Lower lobe of right lung (tissue), 2 donors: ENCODE results near the gene CELF2. TPM values are rescaled to one million over a fixed set of nuclear protein-coding genes. Genes with fewer than 3 reads are reported as not detected.

Experiments
- ATAC-seq, 2 donors: fragments of 200-7000 bp; cut with Tn5 transposase; one replicate each; pipeline ENCODE4 v1.9.1; 2020 to 2022; ENCODE audit warnings: mild to moderate bottlenecking in 2 of 2, moderate library complexity in 2 of 2
- DNase-seq: peaks from one replicate; pipeline ENCODE4 v3.0.0-alpha.2; 2020
- H3K27ac ChIP-seq: fragments of 200-600 bp; one replicate; pipeline ENCODE4 v1.8.0; 2022
- H3K27me3 ChIP-seq: fragments of 200-600 bp; one replicate; pipeline ENCODE4 v1.8.0; 2022; ENCODE audit warnings: low read depth
- H3K36me3 ChIP-seq: fragments of 200-600 bp; one replicate; pipeline ENCODE4 v1.8.0; 2022; ENCODE audit warnings: mild to moderate bottlenecking
- H3K4me1 ChIP-seq: fragments of 200-600 bp; one replicate; pipeline ENCODE4 v1.8.0; 2022
- H3K4me3 ChIP-seq: fragments of 200-600 bp; one replicate; pipeline ENCODE4 v1.8.0; 2022; ENCODE audit warnings: mild to moderate bottlenecking
- H3K9me3 ChIP-seq: fragments of 200-600 bp; one replicate; pipeline ENCODE4 v1.8.0; 2022
- CTCF ChIP-seq: fragments of 200-600 bp; IDR thresholded peaks from one replicate; pipeline ENCODE4 v1.8.0; 2022; ENCODE audit warnings: antibody characterized with exemption, mild to moderate bottlenecking
- intact Hi-C: fragments of 100-400 bp; cut with DNase I; formaldehyde crosslinking; loops from one replicate; pipeline ENCODE4 v1.11.0; 2022
- total RNA-seq: library from RNA; stranded (reverse); fragmentation: NEBNext Ultra II Directional; extraction: Animal tissue kit (Norgen Biotek cat#: 25700); gene quantifications from one replicate; pipeline ENCODE4 v1.2.1, GENCODE V29; 2021
- donor health status: DM: no; HTN: yes; CAD: no; lungs with severe emphysema.

The CELF2 gene
- total RNA-seq, 1 donor from 2014 or later = 106 TPM

- Histone ChIP-seq H3K36me3 (no peaks in the 10 kb centered on the region), H3K4me1 (no peaks in the 10 kb centered on the region), H3K9me3 (no peaks in the 10 kb centered on the region), H3K27me3 (no peaks in the 10 kb centered on the region), H3K4me3 (no peak overlapping the region), H3K27ac (no peak overlapping the region)
- no peak for ATAC-seq
- TF ChIP-seq CTCF = no peak
- DNase-seq = no peak
- intact Hi-C loops = no loop called here
Observed at GRCh38 chr10:11373717-11374171, 356.1 kb downstream of the CELF2 start.

GRCh38 chr10:11377267-11377666 lies 359.6 kb downstream of the CELF2 start:
- H3K4me1 ChIP-seq = no peaks in the 10 kb centered on the region
- DNase-seq (no peak), ATAC-seq (no peak)
- no peak overlapping the region for H3K4me3 ChIP-seq
- H3K9me3 ChIP-seq = no peaks in the 10 kb centered on the region
- H3K27ac ChIP-seq = no peak overlapping the region
- TF ChIP-seq CTCF = no peak
- no peaks in the 10 kb centered on the region for H3K36me3 ChIP-seq
- intact Hi-C loops = no loop called here
- H3K27me3 ChIP-seq = peaks cover 5% of the 10 kb centered on the region

GRCh38 chr10:11378835-11379234 lies 361.2 kb downstream of the CELF2 start:
- ATAC-seq (no peak), DNase-seq (no peak)
- Histone ChIP-seq H3K27me3 (peaks cover 5% of the 10 kb centered on the region), H3K36me3 (no peaks in the 10 kb centered on the region), H3K4me1 (no peaks in the 10 kb centered on the region), H3K9me3 (no peaks in the 10 kb centered on the region), H3K27ac (no peak overlapping the region), H3K4me3 (no peak overlapping the region)
- TF ChIP-seq CTCF = no peak
- intact Hi-C loops = no loop called here

- Histone ChIP-seq H3K27ac (no peak overlapping the region), H3K9me3 (no peaks in the 10 kb centered on the region), H3K27me3 (peaks cover 5% of the 10 kb centered on the region), H3K4me1 (no peaks in the 10 kb centered on the region), H3K36me3 (no peaks in the 10 kb centered on the region), H3K4me3 (no peak overlapping the region)
- intact Hi-C loops = no loop called here
- TF ChIP-seq CTCF = no peak
- DNase-seq (no peak), ATAC-seq (no peak)
Observed at GRCh38 chr10:11379771-11380170, 362.1 kb downstream of the CELF2 start.

GRCh38 chr10:11381023-11381422 lies 363.4 kb downstream of the CELF2 start:
- Histone ChIP-seq H3K27ac (no peak overlapping the region), H3K4me3 (no peak overlapping the region), H3K36me3 (no peaks in the 10 kb centered on the region), H3K27me3 (peaks cover 5% of the 10 kb centered on the region), H3K4me1 (no peaks in the 10 kb centered on the region), H3K9me3 (no peaks in the 10 kb centered on the region)
- DNase-seq (no peak), ATAC-seq (no peak)
- intact Hi-C loops = no loop called here
- no peak for TF ChIP-seq CTCF

- intact Hi-C loops = no loop called here
- no peak for DNase-seq
- no peak overlapping the region for H3K4me3 ChIP-seq
- no peak overlapping the region for H3K27ac ChIP-seq
- H3K27me3 ChIP-seq = peaks cover 5% of the 10 kb centered on the region
- H3K4me1 ChIP-seq = no peaks in the 10 kb centered on the region
- no peak for ATAC-seq
- no peaks in the 10 kb centered on the region for H3K9me3 ChIP-seq
- H3K36me3 ChIP-seq = no peaks in the 10 kb centered on the region
- no peak for TF ChIP-seq CTCF
Observed at GRCh38 chr10:11381511-11381910, 363.8 kb downstream of the CELF2 start.
